ENCODE data around the gene GHRL.
"Not testable (repeated sequence)": the region's sequence is repeated elsewhere in the genome, so short reads cannot be mapped to it uniquely, and the experiment has no call there.

DNA sequence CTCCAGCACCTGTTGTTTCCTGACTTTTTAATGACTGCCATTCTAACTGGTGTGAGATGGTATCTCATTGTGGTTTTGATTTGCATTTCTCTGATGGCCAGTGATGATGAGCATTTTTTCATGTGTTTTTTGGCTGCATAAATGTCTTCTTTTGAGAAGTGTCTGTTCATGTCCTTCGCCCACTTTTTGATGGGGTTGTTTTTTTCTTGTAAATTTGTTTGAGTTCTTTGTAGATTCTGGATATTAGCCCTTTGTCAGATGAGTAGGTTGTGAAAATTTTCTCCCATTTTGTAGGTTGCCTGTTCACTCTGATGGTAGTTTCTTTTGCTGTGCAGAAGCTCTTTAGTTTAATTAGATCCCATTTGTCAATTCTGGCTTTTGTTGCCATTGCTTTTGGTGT lies 5.3 kb upstream of the GHRL start:
- TF ChIP-seq, protein P1, sequence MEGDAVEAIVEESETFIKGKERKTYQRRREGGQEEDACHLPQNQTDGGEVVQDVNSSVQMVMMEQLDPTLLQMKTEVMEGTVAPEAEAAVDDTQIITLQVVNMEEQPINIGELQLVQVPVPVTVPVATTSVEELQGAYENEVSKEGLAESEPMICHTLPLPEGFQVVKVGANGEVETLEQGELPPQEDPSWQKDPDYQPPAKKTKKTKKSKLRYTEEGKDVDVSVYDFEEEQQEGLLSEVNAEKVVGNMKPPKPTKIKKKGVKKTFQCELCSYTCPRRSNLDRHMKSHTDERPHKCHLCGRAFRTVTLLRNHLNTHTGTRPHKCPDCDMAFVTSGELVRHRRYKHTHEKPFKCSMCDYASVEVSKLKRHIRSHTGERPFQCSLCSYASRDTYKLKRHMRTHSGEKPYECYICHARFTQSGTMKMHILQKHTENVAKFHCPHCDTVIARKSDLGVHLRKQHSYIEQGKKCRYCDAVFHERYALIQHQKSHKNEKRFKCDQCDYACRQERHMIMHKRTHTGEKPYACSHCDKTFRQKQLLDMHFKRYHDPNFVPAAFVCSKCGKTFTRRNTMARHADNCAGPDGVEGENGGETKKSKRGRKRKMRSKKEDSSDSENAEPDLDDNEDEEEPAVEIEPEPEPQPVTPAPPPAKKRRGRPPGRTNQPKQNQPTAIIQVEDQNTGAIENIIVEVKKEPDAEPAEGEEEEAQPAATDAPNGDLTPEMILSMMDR (conservative IDR thresholded peaks at IDR 0.05), result not testable (repeated sequence)
- TF ChIP-seq EZH2 (IDR thresholded peaks at IDR 0.05; ENCODE audit: low read depth), result not testable (repeated sequence)

Data from PC-9 (cell line).